RPMI8226 (cell line): ENCODE results near the gene RNF121.
A peak's percentile ranks its signal among the peaks of the same experiment; 100 is the strongest.
"Not testable (repeated sequence)": the region's sequence is repeated elsewhere in the genome, so short reads cannot be mapped to it uniquely, and the experiment has no call there.

ENCODE experiments used
- DNase-seq: peaks from one replicate; pipeline ENCODE4 v3.0.0-alpha.2; 2015

The RNF121 gene

GRCh38 chr11:71928737-71929443 is at the start of gene RNF121:
TSS of gene RNF121 (plus strand) at chr11:71929046. CDS start at chr11:71929062, 16 bp downstream.
- DNase-seq = peak; percentile 95

DNA sequence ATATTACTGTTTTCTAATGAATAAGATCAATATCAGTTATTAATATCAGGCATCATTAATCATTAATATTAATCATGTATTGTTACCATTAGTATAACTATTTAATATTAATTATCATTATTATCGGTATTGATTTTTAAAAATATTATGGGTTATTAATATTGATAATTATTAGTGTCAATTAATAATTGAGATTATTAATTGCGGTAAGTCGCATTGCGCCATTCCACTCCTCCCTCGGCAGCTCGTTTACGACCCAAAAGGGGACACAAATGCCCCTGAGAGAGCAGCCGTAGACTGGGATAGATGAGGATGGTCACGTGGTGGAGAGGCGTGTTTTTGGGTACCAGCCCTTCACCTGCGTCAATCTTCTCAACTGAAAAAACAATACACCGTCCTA is 43.0 kb upstream of the RNF121 start:
- DNase-seq = not testable (repeated sequence)

DNA sequence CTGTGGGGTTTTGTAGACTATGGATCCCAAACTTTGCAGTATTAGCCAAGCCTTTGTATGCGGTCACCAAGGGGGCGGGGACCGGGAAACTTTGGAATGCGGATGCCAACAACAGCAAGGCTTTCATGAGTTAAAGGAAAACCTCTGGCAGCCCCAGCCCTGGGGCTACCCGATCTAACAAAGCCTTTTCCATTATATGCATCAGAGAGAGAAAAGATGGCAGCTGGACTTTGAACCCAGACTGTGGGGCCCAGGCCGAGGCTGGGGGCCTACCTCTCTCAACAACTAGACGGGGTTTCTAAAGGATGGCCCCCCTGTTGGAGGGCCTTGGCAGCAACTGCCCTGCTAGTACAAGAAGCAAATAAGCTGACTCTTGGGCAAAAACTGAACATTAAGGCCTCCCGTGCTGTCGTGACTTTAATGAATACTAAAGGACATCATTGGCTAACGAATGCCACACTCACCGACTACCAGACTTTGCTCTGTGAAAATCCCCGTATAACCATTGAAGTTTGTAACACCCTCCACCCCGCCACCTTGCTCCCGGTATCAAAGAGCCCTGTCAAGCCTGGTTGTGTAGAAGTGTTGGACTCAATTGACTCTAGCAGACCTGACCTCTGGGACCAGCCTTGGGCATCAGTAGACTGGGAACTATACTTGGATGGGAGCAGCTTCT is 40.4 kb upstream of the RNF121 start:
- DNase-seq = not testable (repeated sequence)

DNA sequence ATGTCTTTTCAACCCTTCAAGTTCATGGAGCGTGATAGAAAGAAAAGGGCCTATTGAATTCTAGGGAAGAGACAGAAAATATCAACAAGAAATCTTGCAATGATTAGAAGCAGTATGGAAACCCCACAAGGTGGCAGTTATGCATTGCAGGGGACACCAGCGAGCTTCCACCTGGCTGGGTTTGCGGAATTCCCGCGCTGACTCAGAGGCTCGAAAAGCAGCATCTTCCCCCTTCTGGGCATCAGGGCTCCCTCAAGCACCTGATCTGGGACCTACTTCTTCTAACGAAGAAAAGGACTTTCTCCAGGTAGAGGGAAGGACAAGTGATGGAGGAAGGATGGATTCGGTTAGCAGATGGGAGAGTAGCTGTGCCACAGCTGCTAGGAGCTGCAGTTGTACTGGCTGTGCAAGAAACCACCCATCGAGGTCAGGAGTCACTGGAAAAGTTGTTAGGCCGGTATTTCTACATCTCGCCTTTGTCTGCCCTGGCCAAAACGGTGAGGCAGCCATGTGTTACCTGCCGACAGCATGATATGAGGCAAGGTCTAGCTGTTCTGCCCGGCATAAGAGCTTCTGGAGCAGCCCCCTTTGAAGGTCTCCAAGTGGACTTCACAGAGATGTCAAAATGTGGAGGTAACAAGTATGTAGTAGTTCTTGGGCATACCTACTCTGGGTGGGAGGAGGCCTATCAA is 39.5 kb upstream of the RNF121 start:
- DNase-seq = not testable (repeated sequence)

DNA sequence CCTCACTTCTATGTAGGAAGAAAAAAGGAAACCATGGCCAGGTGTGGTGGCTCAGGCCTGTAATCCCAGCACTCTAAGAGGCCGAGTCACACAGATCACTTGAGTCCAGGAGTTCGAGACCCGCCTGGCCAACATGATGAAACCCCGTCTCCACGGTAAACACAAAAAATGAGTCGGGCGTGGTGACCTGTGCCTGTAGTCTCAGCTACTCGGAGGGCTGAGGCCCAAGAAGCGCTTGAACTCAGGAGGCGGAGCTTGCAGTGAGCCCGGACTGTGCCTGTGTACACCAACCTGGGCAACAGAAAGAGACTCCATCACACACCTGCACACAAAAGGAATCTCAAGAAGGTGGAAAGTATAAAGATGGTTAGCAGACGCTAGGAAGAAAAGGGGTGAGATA is 32.9 kb upstream of the RNF121 start:
- DNase-seq = no peak

- DNase-seq = not testable (repeated sequence)
These were observed 27.7 kb upstream of the RNF121 start for GRCh38 chr11:71901137-71901536.

GRCh38 chr11:71908218-71908617 is 20.6 kb upstream of the RNF121 start:
- no peak for DNase-seq

DNA sequence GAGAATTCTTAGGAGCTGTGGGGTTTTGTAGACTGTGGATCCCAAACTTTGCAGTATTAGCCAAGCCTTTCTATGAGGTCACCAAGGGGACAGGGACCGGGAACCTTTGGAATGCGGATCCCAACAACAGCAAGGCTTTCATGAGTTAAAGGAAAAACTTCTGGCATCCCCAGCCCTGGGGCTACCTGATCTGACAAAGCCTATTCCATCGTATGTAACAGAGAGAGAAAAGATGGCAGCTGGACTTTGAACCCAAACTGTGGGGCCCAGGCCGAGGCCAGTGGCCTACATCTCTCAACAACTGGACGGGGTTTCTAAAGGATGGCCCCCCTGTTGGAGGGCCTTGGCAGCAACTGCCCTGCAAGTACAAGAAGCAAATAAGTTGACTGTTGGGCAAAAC is 18.1 kb upstream of the RNF121 start:
- not testable (repeated sequence) for DNase-seq

- not testable (repeated sequence) for DNase-seq
These were observed 17.4 kb upstream of the RNF121 start for GRCh38 chr11:71911321-71911985.

DNA sequence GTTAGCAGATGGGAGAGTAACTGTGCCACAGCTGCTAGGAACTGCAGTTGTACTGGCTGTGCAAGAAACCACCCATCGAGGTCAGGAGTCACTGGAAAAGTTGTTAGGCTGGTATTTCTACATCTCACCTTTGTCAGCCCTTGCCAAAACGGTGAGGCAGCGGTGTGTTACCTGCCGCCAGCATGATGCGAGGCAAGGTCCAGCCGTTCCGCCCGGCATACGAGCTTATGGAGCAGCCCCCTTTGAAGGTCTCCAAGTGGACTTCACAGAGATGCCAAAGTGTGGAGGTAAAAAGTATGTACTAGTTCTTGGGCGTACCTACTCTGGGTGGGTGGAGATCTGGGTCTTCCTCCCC is 16.9 kb upstream of the RNF121 start:
- not testable (repeated sequence) for DNase-seq

- no peak for DNase-seq
These were observed 14.9 kb upstream of the RNF121 start for GRCh38 chr11:71913756-71914526.

- DNase-seq = no peak
These were observed 14.1 kb upstream of the RNF121 start for GRCh38 chr11:71914617-71915189.

- no peak for DNase-seq
These were observed 11.2 kb upstream of the RNF121 start for GRCh38 chr11:71917646-71918140.

- DNase-seq = peak; percentile 81
These were observed 768 bp upstream of the RNF121 start, which contains the start of gene XNDC1N for GRCh38 chr11:71927820-71928736. TSS of gene XNDC1N (minus strand) at chr11:71928594. CDS start at chr11:71923353, 5,241 bp downstream.

DNA sequence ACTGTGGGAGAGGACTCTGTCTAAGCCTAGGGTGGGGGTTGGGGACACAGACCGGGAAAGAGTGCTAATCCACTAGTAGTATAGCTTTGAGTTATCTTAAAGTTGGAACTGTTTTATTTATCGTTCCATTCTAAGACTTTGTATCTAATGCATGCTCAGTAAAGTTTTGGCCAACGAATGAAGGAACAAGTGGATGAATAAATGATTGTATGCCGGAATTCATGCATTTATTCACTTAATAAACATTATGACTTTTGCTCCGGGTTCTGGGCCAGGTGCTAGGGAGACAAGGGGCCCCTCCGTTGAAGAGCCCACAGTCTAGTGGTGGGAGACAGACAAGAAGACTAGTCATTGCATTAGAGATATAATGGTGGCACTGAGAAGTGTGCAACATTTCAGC is 645 bp downstream of the RNF121 start:
- DNase-seq = no peak

- DNase-seq = no peak
These were observed 1.9 kb downstream of the RNF121 start for GRCh38 chr11:71930556-71931244.

GRCh38 chr11:71931245-71931602 is 2.4 kb downstream of the RNF121 start:
- no peak for DNase-seq

- no peak for DNase-seq
These were observed 4.5 kb downstream of the RNF121 start for GRCh38 chr11:71933141-71933933.

GRCh38 chr11:71934213-71934612 is 5.4 kb downstream of the RNF121 start:
- no peak for DNase-seq
